HEK293T (cell line): Measurements from ENCODE around the gene PACRG.

ENCODE experiments used
- CTCF ChIA-PET: fragments of 350-600 bp; formaldehyde crosslinking; extraction: SDS; loops from one replicate; lab custom pipeline; 2021; ENCODE audit warnings: antibody characterized with exemption, inconsistent platforms; lab: Yijun Ruan, JAX
- POLR2A ChIA-PET: fragments of 350-600 bp; formaldehyde crosslinking; extraction: SDS; loops from one replicate; lab custom pipeline; 2020; ENCODE audit warnings: antibody characterized with exemption, inconsistent platforms; lab: Yijun Ruan, JAX
- DNase-seq: peaks from one replicate; pipeline ENCODE4 v3.0.0; 2012; ENCODE audit warnings: mixed read lengths; ENCODE audit errors: extremely low spot score
- ARNT ChIP-seq: fragments of 450-650 bp; IDR thresholded peaks from 2 replicates; pipeline ENCODE4 v1.6.1; 2017; ENCODE audit warnings: mild to moderate bottlenecking
- BHLHE40 ChIP-seq: fragments of 450-650 bp; IDR thresholded peaks from 2 replicates; pipeline ENCODE4 v1.6.1; 2016; ENCODE audit warnings: mild to moderate bottlenecking, moderate library complexity, borderline replicate concordance
- CTBP1 ChIP-seq: fragments of 450-650 bp; IDR thresholded peaks from 2 replicates; pipeline ENCODE4 v1.6.1; 2016; ENCODE audit warnings: borderline replicate concordance
- ELF4 ChIP-seq: fragments of 450-650 bp; IDR thresholded peaks from 2 replicates; pipeline ENCODE4 v1.6.1; 2017; ENCODE audit warnings: antibody characterized with exemption
- FOXA1 ChIP-seq: fragments of 450-650 bp; IDR thresholded peaks from 2 replicates; pipeline ENCODE4 v1.6.1; 2016; ENCODE audit warnings: mild to moderate bottlenecking
- FOXK2 ChIP-seq: fragments of 450-650 bp; IDR thresholded peaks from 2 replicates; pipeline ENCODE4 v1.6.1; 2016; ENCODE audit warnings: mild to moderate bottlenecking
- FOXM1 ChIP-seq: fragments of 450-650 bp; IDR thresholded peaks from 2 replicates; pipeline ENCODE4 v1.6.1; 2017; ENCODE audit warnings: mild to moderate bottlenecking, borderline replicate concordance
- HDGF ChIP-seq: fragments of 450-650 bp; IDR thresholded peaks from 2 replicates; pipeline ENCODE4 v1.6.1; 2017; ENCODE audit warnings: antibody characterized with exemption, borderline replicate concordance
- L3MBTL2 ChIP-seq: fragments of 450-650 bp; conservative IDR thresholded peaks from 2 replicates; pipeline ENCODE4 v1.6.1; 2016; ENCODE audit warnings: mild to moderate bottlenecking
- LEF1 ChIP-seq: fragments of 450-650 bp; IDR thresholded peaks from 2 replicates; pipeline ENCODE4 v1.6.1; 2017; ENCODE audit warnings: mild to moderate bottlenecking, borderline replicate concordance
- NFRKB ChIP-seq: fragments of 450-650 bp; IDR thresholded peaks from 2 replicates; pipeline ENCODE4 v1.6.1; 2016; ENCODE audit warnings: mild to moderate bottlenecking, moderate library complexity
- PKNOX1 ChIP-seq: fragments of 450-650 bp; IDR thresholded peaks from 2 replicates; pipeline ENCODE4 v1.6.1; 2016
- SP1 ChIP-seq: fragments of 450-650 bp; IDR thresholded peaks from 2 replicates; pipeline ENCODE4 v1.6.1; 2017
- SUZ12 ChIP-seq: fragments of 450-650 bp; IDR thresholded peaks from 2 replicates; pipeline ENCODE4 v1.6.1; 2016; ENCODE audit warnings: mild to moderate bottlenecking
- TARDBP ChIP-seq: fragments of 450-650 bp; IDR thresholded peaks from 2 replicates; pipeline ENCODE4 v1.6.1; 2016
- ZNF384 ChIP-seq: fragments of 450-650 bp; IDR thresholded peaks from 2 replicates; pipeline ENCODE4 v1.6.1; 2016

Gene PACRG

DNA sequence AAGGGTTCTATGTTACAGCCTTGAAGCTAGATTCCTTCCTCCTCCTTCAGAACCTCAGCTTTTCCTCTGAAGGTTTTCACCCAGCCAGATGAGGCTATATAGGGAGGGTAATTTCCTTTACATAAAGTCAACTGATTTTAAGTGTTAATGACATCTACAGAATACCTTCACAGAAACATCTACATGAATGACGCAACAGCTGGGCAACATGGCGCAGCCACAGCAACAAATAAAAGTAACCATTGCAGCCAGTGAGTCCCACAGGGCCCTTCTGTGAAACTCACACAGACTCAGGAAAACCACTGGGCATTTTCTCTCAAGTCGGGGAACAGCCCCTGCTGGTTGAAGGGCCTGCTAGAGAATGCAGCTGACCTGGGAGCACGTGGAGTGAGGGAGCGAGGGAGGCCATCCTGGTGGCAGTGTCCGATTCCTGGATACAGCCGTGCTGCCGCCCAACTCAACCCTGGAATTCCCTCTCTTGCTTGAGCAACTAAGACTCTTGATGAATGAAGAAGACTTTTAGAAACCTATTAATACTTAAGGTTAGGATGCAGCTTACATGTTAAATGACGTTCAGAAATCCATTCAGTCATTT is 176.4 kb downstream of the PACRG start:
- ChIA-PET CTCF (interaction anchor here (0.5 kb wide), 1 partner anchor 11 kb away, joined by 4 read pairs; no protein-coding TSS in a partner anchor), POLR2A (no interaction called here)
- DNase-seq = no peak
- TF ChIP-seq NFRKB (no peak), FOXK2 (no peak), ELF4 (no peak), TARDBP (no peak), ARNT (no peak), HDGF (no peak), PKNOX1 (no peak), FOXM1 (no peak), FOXA1 (no peak), CTBP1 (no peak), BHLHE40 (no peak), L3MBTL2 (no peak), SUZ12 (no peak), LEF1 (no peak), SP1 (no peak), ZNF384 (no peak)

GRCh38 chr6:162906479-162906878 is 178.7 kb downstream of the PACRG start:
- CTCF ChIA-PET = no interaction called here
- POLR2A ChIA-PET = no interaction called here
- TF ChIP-seq LEF1 = no peak
- no peak for TF ChIP-seq ARNT
- no peak for TF ChIP-seq ZNF384
- no peak for TF ChIP-seq L3MBTL2
- TF ChIP-seq SUZ12 = no peak
- TF ChIP-seq SP1 = no peak
- no peak for TF ChIP-seq HDGF
- no peak for TF ChIP-seq TARDBP
- no peak for DNase-seq

DNA sequence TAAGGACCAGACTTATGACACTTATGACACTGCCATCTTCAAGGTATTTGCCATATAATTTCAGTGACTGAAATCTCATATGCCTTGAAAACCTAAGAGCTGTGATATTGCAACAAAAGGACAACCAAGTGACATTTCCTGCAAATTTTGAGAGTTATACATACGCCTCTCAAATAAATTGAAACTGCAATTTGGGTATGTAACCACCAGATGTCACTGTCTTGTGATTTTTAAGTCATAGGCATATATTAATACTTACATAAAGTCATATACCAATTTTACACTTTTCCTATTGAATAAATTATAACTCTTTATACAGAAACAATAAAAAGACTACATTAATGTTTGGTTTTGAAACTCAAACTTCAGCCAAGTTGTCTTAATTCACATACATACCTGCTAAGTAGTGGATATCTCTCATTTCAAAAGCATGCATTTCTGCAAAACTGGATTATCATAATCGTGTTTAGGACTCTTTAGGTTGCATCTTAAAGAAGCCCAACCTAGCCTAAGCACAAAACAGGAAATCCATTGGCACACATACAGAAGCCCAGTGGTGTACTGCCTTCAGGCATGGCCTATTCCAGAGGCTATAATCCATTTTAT is 180.2 kb downstream of the PACRG start:
- POLR2A ChIA-PET = no interaction called here
- TF ChIP-seq LEF1 (no peak), FOXK2 (no peak), ELF4 (no peak), SP1 (no peak), FOXM1 (no peak), PKNOX1 (no peak), L3MBTL2 (no peak), SUZ12 (no peak), ZNF384 (no peak), CTBP1 (no peak)
- no peak for DNase-seq
- CTCF ChIA-PET = no interaction called here

- DNase-seq = no peak
- POLR2A ChIA-PET = no interaction called here
- CTCF ChIA-PET = no interaction called here
- TF ChIP-seq ARNT (no peak), ELF4 (no peak), SP1 (no peak), LEF1 (no peak), BHLHE40 (no peak), SUZ12 (no peak), CTBP1 (no peak), L3MBTL2 (no peak), PKNOX1 (no peak)
These were observed 185.4 kb downstream of the PACRG start for GRCh38 chr6:162913206-162913605.

DNA sequence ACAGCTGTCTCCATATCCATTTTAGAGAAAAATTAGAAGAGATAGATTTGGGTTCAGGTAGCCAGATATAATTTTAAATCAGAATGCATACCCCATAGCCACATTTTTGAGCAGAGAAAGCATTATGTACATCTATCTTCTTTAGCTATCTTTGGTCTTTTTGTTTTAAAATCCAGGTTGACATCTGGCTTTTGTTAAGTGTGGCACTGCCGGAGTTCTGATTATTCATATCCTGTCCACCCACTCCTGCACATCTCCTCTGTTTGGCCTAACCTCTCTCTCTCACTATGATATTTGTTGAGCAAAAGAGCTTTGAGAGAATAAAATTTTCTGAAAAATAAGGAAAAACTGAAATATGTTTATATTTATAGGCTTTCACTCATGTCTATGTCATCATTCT is 189.7 kb downstream of the PACRG start:
- ChIA-PET CTCF (no interaction called here), POLR2A (no interaction called here)
- no peak for DNase-seq
- TF ChIP-seq SP1 = no peak
- TF ChIP-seq L3MBTL2 = no peak
- no peak for TF ChIP-seq NFRKB
- no peak for TF ChIP-seq ARNT
- TF ChIP-seq ELF4 = no peak
- TF ChIP-seq ZNF384 = no peak
- TF ChIP-seq TARDBP = no peak
- no peak for TF ChIP-seq SUZ12
- no peak for TF ChIP-seq LEF1
- no peak for TF ChIP-seq FOXM1
- no peak for TF ChIP-seq FOXK2
- no peak for TF ChIP-seq FOXA1
- TF ChIP-seq CTBP1 = no peak
- TF ChIP-seq HDGF = no peak
- no peak for TF ChIP-seq PKNOX1
- TF ChIP-seq BHLHE40 = no peak
